Activated naive CD8-positive, alpha-beta T cell treated with anti-CD3 and anti-CD28 coated beads, Interleukin-2, amount 10 ng/mL, durations not matched to agents 7 days and 5 days (primary cell): ENCODE results near the gene KRT6A. TPM values are rescaled to one million over a fixed set of nuclear protein-coding genes. Genes with fewer than 3 reads are reported as not detected.
A peak's percentile ranks its signal among the peaks of the same experiment; 100 is the strongest.
"Not testable (repeated sequence)": the region's sequence is repeated elsewhere in the genome, so short reads cannot be mapped to it uniquely, and the experiment has no call there.

Experiments
- ATAC-seq: fragments of 150-1000 bp; cut with Tn5 transposase; one replicate; pipeline ENCODE4 v1.10.0; 2021; ENCODE audit warnings: low read depth, moderate library complexity
- POLR2A ChIA-PET: fragments of 350-600 bp; sonication (Branson Sonifier 250); formaldehyde crosslinking; loops from one replicate; lab custom pipeline; 2021; ENCODE audit warnings: antibody characterized with exemption; lab: Charles Lee
- DNase-seq: peaks from one replicate; pipeline ENCODE4 v3.0.0; 2021
- H3K27ac Mint-ChIP-seq: one replicate; pipeline ENCODE4 v1.8.0; 2022; ENCODE audit warnings: mild to moderate bottlenecking, mixed read lengths
- H3K27me3 Mint-ChIP-seq: one replicate; pipeline ENCODE4 v1.8.0; 2022; ENCODE audit warnings: mild to moderate bottlenecking, moderate library complexity, mixed read lengths
- H3K36me3 Mint-ChIP-seq: one replicate; pipeline ENCODE4 v1.8.0; 2021; ENCODE audit warnings: mild to moderate bottlenecking, mixed read lengths
- H3K4me1 Mint-ChIP-seq: one replicate; pipeline ENCODE4 v1.8.0; 2021; ENCODE audit warnings: mixed read lengths
- H3K4me3 Mint-ChIP-seq: one replicate; pipeline ENCODE4 v1.8.0; 2022; ENCODE audit warnings: mild to moderate bottlenecking, moderate library complexity, mixed read lengths
- H3K9me3 Mint-ChIP-seq: one replicate; pipeline ENCODE4 v1.8.0; 2021; ENCODE audit warnings: mixed read lengths
- total RNA-seq, 2 experiments: library from RNA; stranded (reverse); gene quantifications; one replicate each; pipeline ENCODE4 v1.2.3, GENCODE V29; 2021

KRT6A gene
- total RNA-seq, 2 experiments from 2014 or later = not detected

GRCh38 chr12:52454411-52455201 is 38.5 kb downstream of the KRT6A start:
- no peak overlapping the region for H3K27ac Mint-ChIP-seq
- ATAC-seq = no peak
- no peaks in the 10 kb centered on the region for H3K36me3 Mint-ChIP-seq
- peaks cover 38% of the 10 kb centered on the region for H3K27me3 Mint-ChIP-seq
- POLR2A ChIA-PET = no interaction called here
- peaks cover 6% of the 10 kb centered on the region for H3K4me1 Mint-ChIP-seq
- H3K9me3 Mint-ChIP-seq = peaks cover 1% of the 10 kb centered on the region
- DNase-seq = no peak
- no peak overlapping the region for H3K4me3 Mint-ChIP-seq

GRCh38 chr12:52452101-52452500 is 41.0 kb downstream of the KRT6A start, which contains the start of gene KRT6B:
KRT6B (minus strand) TSS chr12:52452146; CDS start chr12:52452078, 68 bp downstream.
- H3K27me3 Mint-ChIP-seq = peaks cover 23% of the 10 kb centered on the region
- no peaks in the 10 kb centered on the region for H3K36me3 Mint-ChIP-seq
- POLR2A ChIA-PET = no interaction called here
- ATAC-seq = no peak
- no peak within 1 kb of the TSS for H3K4me3 Mint-ChIP-seq
- peaks cover 10% of the 10 kb centered on the region for H3K4me1 Mint-ChIP-seq
- H3K27ac Mint-ChIP-seq = no peak within 1 kb of the TSS
- no peak for DNase-seq
- peaks cover 2% of the 10 kb centered on the region for H3K9me3 Mint-ChIP-seq

GRCh38 chr12:52448228-52448627 is 44.8 kb downstream of the KRT6A start:
- Mint-ChIP-seq H3K27me3 (peaks cover 44% of the 10 kb centered on the region), H3K4me3 (no peak overlapping the region), H3K36me3 (no peaks in the 10 kb centered on the region), H3K27ac (no peak overlapping the region), H3K9me3 (peaks cover 2% of the 10 kb centered on the region), H3K4me1 (peaks cover 9% of the 10 kb centered on the region)
- peak; percentile 52 for ATAC-seq
- DNase-seq = no peak
- POLR2A ChIA-PET = no interaction called here

GRCh38 chr12:52447196-52447595 is 45.9 kb downstream of the KRT6A start:
- peaks cover 48% of the 10 kb centered on the region for H3K27me3 Mint-ChIP-seq
- POLR2A ChIA-PET = not testable (repeated sequence)

GRCh38 chr12:52446367-52447045 is 46.6 kb downstream of the KRT6A start:
- POLR2A ChIA-PET = no interaction called here
- Mint-ChIP-seq H3K4me1 (peaks cover 9% of the 10 kb centered on the region), H3K36me3 (no peaks in the 10 kb centered on the region), H3K27ac (no peak overlapping the region), H3K9me3 (peaks cover 2% of the 10 kb centered on the region), H3K27me3 (peaks cover 50% of the 10 kb centered on the region), H3K4me3 (no peak overlapping the region)
- no peak for ATAC-seq
- no peak for DNase-seq

More at GRCh38 chr12:52447196-52447595, 45.9 kb downstream of the KRT6A start:
- not testable (repeated sequence) for H3K27ac Mint-ChIP-seq, H3K4me3 Mint-ChIP-seq, H3K9me3 Mint-ChIP-seq, ATAC-seq, H3K4me1 Mint-ChIP-seq, H3K36me3 Mint-ChIP-seq, DNase-seq

- Mint-ChIP-seq H3K9me3 (peaks cover 2% of the 10 kb centered on the region), H3K4me3 (no peak overlapping the region), H3K27ac (no peak overlapping the region)
These were observed 47.2 kb downstream of the KRT6A start for GRCh38 chr12:52445876-52446275.

GRCh38 chr12:52444647-52445595 is 48.1 kb downstream of the KRT6A start:
- POLR2A ChIA-PET = no interaction called here
- DNase-seq = no peak
- ATAC-seq = no peak
- Mint-ChIP-seq H3K27ac (no peak overlapping the region), H3K36me3 (no peaks in the 10 kb centered on the region), H3K27me3 (peaks cover 52% of the 10 kb centered on the region), H3K9me3 (peaks cover 2% of the 10 kb centered on the region), H3K4me1 (peaks cover 9% of the 10 kb centered on the region), H3K4me3 (no peak overlapping the region)

More at GRCh38 chr12:52445876-52446275, 47.2 kb downstream of the KRT6A start:
- DNase-seq (no peak), ATAC-seq (no peak)
- H3K36me3 Mint-ChIP-seq = no peaks in the 10 kb centered on the region
- peaks cover 53% of the 10 kb centered on the region for H3K27me3 Mint-ChIP-seq
- POLR2A ChIA-PET = no interaction called here
- H3K4me1 Mint-ChIP-seq = peaks cover 9% of the 10 kb centered on the region

GRCh38 chr12:52443966-52444365 is 49.1 kb downstream of the KRT6A start:
- ATAC-seq (no peak), DNase-seq (no peak)
- peaks cover 2% of the 10 kb centered on the region for H3K9me3 Mint-ChIP-seq
- H3K36me3 Mint-ChIP-seq = no peaks in the 10 kb centered on the region
- H3K27me3 Mint-ChIP-seq = peaks cover 52% of the 10 kb centered on the region
- POLR2A ChIA-PET = no interaction called here
- H3K4me1 Mint-ChIP-seq = peaks cover 9% of the 10 kb centered on the region
- no peak overlapping the region for H3K27ac Mint-ChIP-seq
- H3K4me3 Mint-ChIP-seq = no peak overlapping the region

GRCh38 chr12:52442600-52443061 is 50.4 kb downstream of the KRT6A start:
- Mint-ChIP-seq H3K27ac (no peak overlapping the region), H3K9me3 (no peaks in the 10 kb centered on the region), H3K36me3 (no peaks in the 10 kb centered on the region), H3K4me1 (peaks cover 4% of the 10 kb centered on the region), H3K27me3 (peaks cover 52% of the 10 kb centered on the region), H3K4me3 (no peak overlapping the region)
- POLR2A ChIA-PET = no interaction called here
- ATAC-seq (no peak), DNase-seq (no peak)

- no peaks in the 10 kb centered on the region for H3K36me3 Mint-ChIP-seq
- H3K27me3 Mint-ChIP-seq = peaks cover 50% of the 10 kb centered on the region
- peaks cover 2% of the 10 kb centered on the region for H3K4me1 Mint-ChIP-seq
- POLR2A ChIA-PET = no interaction called here
- DNase-seq = no peak
- no peak overlapping the region for H3K4me3 Mint-ChIP-seq
- H3K27ac Mint-ChIP-seq = no peak overlapping the region
- no peaks in the 10 kb centered on the region for H3K9me3 Mint-ChIP-seq
- ATAC-seq = no peak
These were observed 51.6 kb downstream of the KRT6A start for GRCh38 chr12:52441320-52441911.

- H3K27ac Mint-ChIP-seq = no peak overlapping the region
- no peaks in the 10 kb centered on the region for H3K9me3 Mint-ChIP-seq
- H3K4me1 Mint-ChIP-seq = no peaks in the 10 kb centered on the region
- ATAC-seq (no peak), DNase-seq (no peak)
- no peak overlapping the region for H3K4me3 Mint-ChIP-seq
- peaks cover 46% of the 10 kb centered on the region for H3K27me3 Mint-ChIP-seq
- no peaks in the 10 kb centered on the region for H3K36me3 Mint-ChIP-seq
- POLR2A ChIA-PET = no interaction called here
These were observed 52.2 kb downstream of the KRT6A start for GRCh38 chr12:52440821-52441319.

- POLR2A ChIA-PET = no interaction called here
- ATAC-seq (no peak), DNase-seq (no peak)
- no peak overlapping the region for H3K4me3 Mint-ChIP-seq
- H3K27me3 Mint-ChIP-seq = peaks cover 40% of the 10 kb centered on the region
- H3K36me3 Mint-ChIP-seq = no peaks in the 10 kb centered on the region
- H3K27ac Mint-ChIP-seq = no peak overlapping the region
- no peaks in the 10 kb centered on the region for H3K9me3 Mint-ChIP-seq
- H3K4me1 Mint-ChIP-seq = no peaks in the 10 kb centered on the region
These were observed 53.2 kb downstream of the KRT6A start for GRCh38 chr12:52439845-52440244.
